ENCODE measurements around the gene LYZL1.

Gene LYZL1

GRCh38 chr10:29343607-29344038, 54.8 kb downstream of the LYZL1 start:
- no peak for TF ChIP-seq CTCF (IDR thresholded peaks at IDR 0.05; ENCODE audit: low read depth, low read length)
- no peak for DNase-seq (ENCODE audit: extremely low read depth, low read depth)

GRCh38 chr10:29344073-29344820, 55.4 kb downstream of the LYZL1 start:
- no peak for TF ChIP-seq CTCF (IDR thresholded peaks at IDR 0.05; ENCODE audit: low read depth, low read length)
- peak; percentile 5 for DNase-seq (ENCODE audit: extremely low read depth, low read depth)

GRCh38 chr10:29345144-29345909, 56.5 kb downstream of the LYZL1 start:
- no peak for DNase-seq (ENCODE audit: extremely low read depth, low read depth)
- TF ChIP-seq CTCF (IDR thresholded peaks at IDR 0.05; ENCODE audit: low read depth, low read length): no peak

GRCh38 chr10:29345910-29346209, 57.0 kb downstream of the LYZL1 start:
- no peak for TF ChIP-seq CTCF (IDR thresholded peaks at IDR 0.05; ENCODE audit: low read depth, low read length)
- DNase-seq (ENCODE audit: extremely low read depth, low read depth): no peak

GRCh38 chr10:29346296-29347001, 57.6 kb downstream of the LYZL1 start:
- no peak for DNase-seq (ENCODE audit: extremely low read depth, low read depth)
- no peak for TF ChIP-seq CTCF (IDR thresholded peaks at IDR 0.05; ENCODE audit: low read depth, low read length)

GRCh38 chr10:29348836-29349235, 60.0 kb downstream of the LYZL1 start:
- no peak for TF ChIP-seq CTCF (IDR thresholded peaks at IDR 0.05; ENCODE audit: low read depth, low read length)

GRCh38 chr10:29353305-29353704, 64.4 kb downstream of the LYZL1 start:
- TF ChIP-seq CTCF (IDR thresholded peaks at IDR 0.05; ENCODE audit: low read depth, low read length): no peak

More at GRCh38 chr10:29348836-29349235, 60.0 kb downstream of the LYZL1 start:
- no peak for DNase-seq (ENCODE audit: extremely low read depth, low read depth)

More at GRCh38 chr10:29353305-29353704, 64.4 kb downstream of the LYZL1 start:
- no peak for DNase-seq (ENCODE audit: extremely low read depth, low read depth)

Measured in AG09319 (cell line).